ENCODE measurements around the gene VCAN.

VCAN gene

DNA sequence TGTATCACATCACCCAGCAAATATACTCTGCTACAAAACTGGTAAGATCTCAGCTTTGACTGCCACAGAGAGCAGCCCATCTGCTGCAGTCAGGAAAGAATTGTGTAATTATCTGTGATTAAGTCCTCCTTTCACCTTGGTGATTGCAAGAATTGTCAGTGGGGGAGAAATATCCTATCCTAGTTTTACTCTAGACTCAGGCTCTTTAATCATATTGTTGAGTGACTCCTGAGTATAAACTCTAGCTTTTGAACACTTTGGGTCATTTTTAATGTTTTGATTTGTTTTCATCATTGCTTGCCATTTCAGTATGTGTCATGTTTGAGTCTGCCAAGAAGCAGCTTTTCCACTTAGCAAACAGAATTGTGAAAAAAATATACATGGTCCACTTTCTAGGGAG lies 32.1 kb downstream of the VCAN start:
- DNase-seq: no peak

DNA sequence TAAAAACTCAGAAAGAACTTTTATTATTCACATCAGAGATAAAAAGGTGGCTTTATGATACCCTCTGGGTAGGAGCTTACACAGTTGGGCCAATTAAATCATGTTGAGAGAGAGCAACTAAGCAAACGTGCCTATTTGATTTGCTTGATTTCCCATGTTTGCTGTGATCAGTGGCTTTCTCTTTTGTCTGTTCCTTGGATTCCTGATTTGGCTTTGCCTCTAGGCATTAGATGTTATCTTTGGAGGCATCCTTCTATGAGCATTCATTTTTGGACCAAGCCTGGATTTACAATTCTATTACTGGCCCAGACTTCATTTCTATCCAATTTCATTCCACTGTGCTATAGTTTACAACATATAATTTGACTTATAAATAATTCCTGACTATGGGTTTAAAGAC lies 35.9 kb downstream of the VCAN start:
- no peak for DNase-seq

DNA sequence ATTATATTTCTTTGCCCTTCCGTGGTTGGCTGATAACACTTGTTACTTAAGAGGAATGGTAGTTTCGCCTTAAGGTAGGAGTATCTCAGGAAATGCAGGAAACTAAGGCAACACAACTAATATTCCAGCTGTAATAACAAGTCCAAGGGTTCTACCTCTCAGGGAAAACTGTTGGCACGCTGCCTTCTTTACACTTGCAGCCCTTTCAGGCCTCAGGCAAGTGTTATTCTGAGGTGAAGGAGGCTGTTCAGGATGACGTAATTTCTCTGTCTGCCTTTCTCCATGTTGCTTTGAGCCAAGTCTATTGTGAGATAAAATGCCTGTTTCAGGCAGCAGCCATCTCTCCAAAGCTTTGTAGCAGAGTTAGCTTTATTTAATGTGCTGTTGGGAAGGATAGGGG lies 38.0 kb downstream of the VCAN start:
- no peak for DNase-seq

DNA sequence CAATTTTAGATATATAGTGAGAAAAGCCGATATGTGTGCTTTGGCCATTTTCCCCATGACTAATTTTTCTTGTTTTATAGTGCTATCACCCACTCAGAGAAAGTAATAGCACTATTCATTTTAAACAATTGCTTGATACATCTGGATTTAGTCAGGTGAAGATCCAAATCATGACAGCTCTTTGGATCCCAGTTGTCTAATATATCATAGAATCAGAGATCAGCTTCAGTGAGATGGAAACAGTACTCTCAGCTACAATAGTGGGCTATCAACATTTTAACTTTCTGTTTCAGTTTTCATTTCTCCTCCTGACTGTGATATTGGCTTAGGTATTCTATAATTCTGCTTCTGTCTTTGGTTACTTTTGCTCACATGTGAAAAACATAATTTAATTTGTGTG lies 38.7 kb downstream of the VCAN start:
- no peak for DNase-seq

DNA sequence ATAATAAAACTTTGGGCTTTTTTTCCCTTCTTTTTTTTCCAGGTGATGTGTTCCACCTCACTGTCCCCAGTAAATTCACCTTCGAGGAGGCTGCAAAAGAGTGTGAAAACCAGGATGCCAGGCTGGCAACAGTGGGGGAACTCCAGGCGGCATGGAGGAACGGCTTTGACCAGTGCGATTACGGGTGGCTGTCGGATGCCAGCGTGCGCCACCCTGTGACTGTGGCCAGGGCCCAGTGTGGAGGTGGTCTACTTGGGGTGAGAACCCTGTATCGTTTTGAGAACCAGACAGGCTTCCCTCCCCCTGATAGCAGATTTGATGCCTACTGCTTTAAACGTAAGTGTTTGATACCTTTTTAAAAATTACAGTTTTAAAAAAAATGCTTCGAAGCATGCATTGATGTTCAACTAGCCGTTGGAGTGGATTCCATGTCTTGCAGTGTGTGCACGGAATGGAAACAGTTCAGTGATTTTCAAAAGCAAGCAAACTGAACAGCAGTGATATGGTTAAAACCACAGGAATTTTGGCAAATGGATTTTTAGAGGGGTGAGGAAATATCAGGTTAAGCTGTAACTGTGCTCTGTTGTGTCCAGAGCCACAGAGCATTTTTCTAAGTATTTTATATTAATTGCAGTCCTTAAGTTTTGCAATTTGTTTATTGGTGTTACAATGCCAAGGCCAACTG lies 40.7 kb downstream of the VCAN start:
- no peak for DNase-seq

DNA sequence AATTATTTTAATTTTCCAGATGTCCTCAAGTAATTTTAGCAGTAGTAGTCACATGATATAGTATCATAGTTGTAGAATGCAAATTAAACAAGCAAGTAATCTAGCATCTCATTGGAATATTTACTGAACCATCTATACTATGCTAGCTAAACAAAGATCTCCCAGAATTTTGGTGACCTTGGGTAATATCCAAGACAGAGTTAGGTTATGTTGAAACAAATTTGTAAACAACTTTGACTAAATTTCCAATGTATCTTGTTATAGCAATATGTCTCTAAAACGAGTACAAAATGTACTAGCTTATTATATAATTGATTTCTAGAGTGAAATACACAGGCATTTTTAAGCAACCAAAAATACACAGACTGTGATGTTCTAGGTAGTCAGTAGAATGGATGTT lies 41.5 kb downstream of the VCAN start:
- DNase-seq: no peak

DNA sequence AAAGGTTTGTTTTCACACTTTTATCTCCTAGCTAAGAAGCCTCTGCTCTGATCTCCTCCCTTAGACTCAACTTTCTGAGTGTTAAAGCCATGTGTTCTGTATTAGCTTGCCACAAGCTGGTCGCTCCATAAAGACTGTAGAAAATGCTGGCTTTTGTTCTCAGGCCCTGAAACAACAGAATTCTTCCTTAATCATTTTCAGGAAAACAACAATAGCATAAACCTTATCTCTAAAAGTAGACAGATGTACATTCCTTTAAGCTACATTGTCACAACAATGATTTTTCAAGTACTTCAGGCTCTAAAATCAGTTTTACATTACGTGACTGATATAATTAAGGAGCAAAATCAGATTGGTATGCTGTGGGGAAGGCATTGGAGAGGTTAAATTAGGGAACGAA lies 41.9 kb downstream of the VCAN start:
- no peak for DNase-seq

DNA sequence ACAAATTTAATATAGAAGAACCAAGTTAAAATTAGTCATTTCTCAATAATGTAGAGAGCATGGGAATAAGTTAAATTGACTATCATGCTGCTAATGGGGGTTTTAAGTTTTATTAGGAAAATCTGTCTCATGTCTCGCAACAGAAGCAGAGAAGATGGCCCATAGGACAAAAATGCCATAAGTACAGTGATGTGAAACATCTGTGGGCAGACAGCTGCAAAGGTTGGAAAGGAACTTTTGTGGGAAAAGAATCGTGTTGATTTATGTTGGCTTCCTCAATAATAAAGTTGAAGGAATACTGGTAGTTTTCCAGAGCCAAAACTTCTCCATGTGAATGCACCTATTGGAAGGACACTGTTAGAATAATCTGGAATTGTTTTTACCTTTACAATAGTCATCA lies 44.8 kb downstream of the VCAN start:
- no peak for DNase-seq

DNA sequence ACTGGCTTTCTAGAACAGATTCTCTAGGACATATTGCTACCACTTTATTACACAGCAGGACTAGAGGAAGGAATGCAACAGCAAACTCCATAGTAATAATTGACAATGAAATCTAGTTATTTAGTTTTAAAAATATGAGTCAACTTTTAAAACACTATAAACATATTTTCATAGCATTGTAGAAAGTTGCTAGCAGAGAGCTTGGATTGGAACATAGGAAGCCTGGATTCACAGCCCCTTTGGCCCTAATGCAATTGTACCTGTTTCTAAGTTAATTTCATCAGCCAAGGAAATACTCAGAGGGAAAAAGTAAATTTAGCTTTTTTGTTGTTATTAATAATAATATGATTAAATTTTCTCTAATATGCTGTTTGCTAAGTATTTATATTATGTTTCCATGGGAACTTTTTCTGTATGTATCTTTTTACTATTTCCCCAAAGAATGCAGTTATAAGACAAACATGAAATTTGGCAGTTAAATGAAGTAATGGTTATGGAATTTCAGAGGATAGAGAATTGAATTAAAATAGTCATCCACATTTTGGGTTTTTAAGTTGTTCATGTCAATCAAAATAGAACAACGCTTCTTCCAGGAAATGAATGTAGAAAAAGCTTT lies 45.6 kb downstream of the VCAN start:
- DNase-seq: no peak

DNA sequence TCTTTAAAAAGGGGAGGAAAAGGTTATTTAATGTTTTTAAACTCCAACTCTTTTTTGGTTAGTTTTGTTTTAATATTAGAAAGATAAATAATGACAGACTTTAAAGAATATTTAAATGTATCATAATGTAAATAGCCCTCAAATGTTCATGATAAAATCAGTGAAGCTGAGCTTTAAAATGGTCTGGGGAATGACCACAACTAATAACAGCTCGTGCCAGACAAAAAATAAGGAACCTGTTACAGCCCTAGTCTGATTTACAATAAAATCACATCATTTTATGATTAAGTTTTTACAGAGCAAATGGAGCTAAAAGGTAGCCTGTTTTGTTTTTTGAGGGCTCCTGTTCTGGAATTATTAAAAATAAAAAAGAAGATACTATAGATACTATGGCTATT lies 46.1 kb downstream of the VCAN start:
- no peak for DNase-seq

DNA sequence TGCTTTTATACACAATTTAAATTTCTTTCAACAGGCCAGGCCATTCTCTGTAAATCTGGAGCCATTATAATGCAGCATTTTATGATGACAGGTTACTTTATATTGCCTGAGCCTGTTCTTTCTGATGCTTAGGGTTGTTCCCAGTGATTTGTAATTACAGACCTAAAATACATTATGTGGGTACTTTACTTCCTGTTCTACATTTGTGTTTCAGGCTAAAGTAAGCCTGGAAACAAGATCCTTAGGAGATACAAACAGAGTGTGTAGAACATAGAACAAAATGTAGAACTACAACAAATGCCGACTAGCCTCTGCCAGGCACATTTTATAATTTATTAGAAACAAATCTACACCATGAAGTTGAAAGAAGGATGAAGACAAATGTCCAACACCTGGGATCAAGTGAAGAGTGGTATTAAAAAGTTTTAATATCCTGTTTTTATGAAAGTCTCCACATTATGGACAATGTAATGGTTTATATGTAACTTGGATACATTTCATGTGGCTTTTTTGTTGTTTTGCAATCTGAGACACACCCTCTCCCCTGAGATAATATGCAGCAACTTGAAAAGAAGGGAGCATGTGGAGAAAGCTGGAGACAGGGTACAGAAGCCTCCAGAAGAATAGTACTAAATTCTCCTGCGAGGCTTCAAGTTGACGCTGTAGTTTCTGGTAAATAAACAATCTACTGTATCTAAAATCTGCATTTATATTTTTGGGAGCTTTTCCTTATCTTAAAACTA lies 46.9 kb downstream of the VCAN start:
- no peak for DNase-seq

DNA sequence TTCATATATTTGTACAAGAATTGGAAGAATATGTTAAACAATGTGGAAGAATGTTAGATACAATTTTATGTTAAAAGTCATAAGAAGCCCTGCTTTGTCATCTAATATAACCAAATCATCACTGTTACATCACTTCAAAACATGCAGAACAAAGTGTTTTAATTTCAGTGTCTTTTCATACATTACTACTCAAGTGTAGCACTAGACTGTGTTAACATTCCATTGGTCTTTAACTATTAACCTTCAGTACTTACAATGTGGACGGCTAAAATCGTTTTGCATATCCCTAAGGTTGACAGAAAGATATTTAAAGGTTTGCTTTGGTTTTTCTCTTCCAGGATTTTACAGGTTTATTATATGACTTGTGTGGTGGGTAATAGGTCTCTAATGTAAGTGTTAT lies 50.9 kb downstream of the VCAN start:
- DNase-seq: no peak

DNA sequence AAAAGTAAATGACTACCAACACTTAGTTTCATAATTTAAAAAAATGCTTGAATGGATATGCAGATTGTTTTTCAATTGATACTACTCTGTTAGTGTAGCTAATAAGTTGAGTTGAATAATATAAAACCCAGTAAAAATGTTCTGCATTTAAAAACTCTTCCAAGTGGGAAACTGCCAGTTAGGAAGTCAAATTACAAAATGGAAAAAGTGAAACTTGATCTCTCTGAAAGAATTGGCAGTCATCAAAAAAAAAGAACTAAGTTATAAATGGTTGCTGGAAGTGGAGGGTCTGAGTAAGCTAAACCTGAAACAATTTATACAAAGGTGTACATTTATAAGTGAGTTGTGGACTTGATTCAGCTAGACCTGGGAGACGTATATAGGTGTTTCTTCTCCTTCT lies 52.4 kb downstream of the VCAN start:
- DNase-seq: no peak

DNA sequence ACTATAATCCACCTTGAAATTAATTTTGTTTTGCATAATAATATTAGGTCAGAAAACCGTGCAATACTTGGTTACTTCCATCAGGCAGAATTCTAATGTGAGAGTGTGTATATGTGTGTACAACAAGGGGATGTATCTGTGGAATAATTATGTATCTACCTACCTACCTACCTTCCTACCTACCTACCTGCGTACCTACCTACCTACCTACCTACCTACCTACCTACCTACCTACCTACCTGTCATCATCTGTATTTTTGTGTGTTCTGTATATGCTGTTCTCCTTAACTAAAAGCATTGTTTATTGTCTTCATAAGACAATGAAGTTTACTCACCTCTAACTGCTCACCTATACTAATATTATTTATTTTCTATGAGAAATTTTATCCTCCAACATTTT lies 52.8 kb downstream of the VCAN start:
- DNase-seq: no peak

DNA sequence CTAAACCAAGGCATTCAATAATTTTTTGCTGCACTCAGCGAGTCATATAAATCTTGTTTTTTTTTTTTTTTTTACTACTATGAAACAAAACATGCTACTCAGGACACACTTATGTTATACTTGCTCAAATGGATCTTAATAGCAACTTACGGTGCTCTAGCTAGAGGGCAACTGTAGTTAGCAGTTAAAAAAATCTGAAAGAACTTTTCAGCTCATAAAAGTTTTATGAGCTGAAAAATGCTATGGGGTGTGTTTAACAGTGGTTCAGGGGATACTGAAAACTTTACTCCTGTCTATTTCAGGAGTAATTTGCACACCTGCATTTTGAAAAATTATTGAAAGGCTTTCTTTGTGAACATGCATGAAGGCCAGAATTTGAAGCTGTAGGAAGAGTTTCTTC lies 53.4 kb downstream of the VCAN start:
- DNase-seq: no peak

DNA sequence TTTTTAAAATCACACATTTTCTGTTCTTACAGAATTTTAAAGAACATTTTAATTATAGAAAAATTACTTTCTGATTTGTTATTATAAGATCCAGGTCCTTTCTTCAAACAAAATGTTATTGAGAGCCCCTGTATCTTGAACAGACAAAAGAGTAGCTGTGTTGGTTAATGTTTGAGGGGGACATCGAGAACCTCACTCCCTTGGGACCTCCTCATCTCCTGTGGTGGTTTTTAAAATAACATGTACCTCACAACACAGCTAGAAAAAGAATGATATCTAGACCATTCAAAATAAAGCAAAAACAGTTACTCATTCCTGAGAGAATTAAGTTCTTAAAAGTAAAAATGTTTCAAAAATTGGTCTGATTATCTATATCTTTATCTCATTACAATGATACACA lies 54.7 kb downstream of the VCAN start:
- DNase-seq: no peak

DNA sequence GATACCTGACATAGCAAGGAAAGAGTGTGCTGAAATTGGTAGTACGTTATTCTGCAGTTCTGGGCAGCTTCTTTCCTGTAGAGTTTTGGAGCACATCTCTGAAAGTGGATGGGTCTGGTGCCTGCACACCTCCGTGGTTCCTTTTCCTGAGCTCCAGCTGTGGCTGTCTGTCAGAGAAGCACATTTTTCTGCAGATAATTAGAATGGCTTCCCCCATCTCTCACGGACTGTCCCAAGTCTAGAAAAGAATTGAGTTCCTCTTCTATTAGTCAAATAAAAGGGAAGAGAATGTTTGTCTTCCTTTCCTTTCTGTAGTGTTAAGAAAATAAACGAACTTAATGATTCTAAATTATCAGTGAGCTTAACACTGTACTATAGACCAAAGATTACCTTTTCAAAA lies 55.7 kb downstream of the VCAN start:
- DNase-seq: no peak

DNA sequence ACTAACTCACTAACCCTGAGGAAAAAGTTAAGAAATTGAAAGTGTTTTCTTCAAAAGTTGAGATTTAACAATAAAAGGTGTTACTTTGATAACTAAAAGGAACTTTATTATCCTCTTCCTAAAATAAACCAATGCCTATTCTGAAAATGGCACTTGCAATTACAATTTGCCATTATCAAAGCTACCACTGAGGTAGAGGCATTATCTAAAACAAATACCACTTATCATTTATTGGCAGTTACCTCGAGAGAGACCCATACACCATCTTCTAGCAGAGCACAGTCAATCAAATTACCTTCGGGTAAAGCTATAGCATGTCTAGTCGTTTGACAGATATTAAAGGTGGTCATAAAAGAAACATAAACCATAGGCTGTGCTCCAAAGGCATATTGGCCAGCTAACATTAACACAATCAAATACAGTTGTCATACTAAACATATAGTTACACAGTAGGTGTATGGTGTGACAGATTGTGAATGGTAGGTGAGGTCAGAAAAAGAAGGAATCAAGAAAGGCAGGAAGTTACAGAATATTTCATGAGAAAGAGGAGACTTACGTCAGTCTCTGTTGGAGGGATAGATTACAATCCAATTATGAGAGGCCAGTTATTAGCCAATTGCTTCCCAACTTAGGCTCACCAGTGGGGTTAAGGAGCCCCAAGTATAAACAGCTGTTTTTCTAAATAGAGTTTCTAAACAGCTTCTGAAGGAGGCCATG lies 56.3 kb downstream of the VCAN start:
- DNase-seq: no peak

DNA sequence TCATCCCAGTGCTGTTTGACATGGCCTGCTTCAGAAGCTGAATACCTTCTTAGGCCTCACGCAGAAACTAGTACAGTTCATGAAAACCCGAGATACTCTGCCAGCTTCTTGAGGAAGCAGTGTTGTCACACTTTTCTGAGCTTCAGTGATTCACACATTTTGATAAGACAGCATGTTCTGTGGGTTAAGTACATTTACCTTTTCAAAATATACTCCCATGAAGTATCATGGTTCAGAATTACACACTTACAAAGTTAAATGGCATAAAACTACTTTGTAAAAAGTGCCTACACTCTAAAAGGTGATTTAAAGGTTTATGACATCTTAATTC lies 56.9 kb downstream of the VCAN start:
- DNase-seq: no peak

DNA sequence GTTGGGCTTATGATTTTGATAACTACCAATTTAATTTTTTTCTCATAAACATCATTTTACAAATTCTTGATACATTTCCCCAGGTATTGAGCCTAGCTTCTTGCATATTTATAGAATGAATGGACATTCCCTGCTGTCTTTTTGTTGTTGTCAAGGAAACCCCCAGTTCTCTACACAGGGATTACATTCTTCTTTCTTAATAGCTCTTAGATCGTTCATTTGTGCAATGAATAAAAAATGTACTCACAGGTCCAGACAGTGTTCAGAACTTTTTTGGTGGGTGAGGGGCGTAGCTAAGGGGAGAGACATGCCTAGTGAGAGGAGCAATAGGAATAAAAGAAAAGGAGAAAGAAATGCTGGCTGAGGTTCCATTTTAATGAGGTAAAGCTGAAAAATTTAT lies 58.6 kb downstream of the VCAN start:
- DNase-seq: no peak

DNA sequence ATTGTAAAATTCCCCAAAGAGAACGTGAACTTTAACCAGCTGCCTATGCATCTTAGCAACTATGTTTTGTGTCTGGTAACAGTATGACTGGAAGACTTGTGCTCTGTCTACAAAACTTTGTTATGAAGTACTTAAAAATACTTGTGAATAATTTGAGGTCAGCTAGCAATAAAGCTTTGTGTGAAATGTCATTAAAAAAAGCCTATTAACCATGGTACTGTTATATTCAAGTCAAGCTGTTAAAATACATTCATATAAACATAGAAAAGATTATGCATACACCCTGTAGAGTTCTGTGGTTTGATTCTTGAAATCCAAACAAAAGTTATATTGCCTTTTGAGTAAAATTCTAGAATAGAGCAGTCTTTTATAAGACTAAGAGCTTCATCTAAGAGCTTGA lies 60.1 kb downstream of the VCAN start:
- no peak for DNase-seq

DNA sequence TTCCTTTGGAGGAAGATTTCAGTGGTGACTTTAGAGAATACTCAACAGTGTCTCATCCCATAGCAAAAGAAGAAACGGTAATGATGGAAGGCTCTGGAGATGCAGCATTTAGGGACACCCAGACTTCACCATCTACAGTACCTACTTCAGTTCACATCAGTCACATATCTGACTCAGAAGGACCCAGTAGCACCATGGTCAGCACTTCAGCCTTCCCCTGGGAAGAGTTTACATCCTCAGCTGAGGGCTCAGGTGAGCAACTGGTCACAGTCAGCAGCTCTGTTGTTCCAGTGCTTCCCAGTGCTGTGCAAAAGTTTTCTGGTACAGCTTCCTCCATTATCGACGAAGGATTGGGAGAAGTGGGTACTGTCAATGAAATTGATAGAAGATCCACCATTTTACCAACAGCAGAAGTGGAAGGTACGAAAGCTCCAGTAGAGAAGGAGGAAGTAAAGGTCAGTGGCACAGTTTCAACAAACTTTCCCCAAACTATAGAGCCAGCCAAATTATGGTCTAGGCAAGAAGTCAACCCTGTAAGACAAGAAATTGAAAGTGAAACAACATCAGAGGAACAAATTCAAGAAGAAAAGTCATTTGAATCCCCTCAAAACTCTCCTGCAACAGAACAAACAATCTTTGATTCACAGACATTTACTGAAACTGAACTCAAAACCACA lies 67.4 kb downstream of the VCAN start:
- DNase-seq: no peak

DNA sequence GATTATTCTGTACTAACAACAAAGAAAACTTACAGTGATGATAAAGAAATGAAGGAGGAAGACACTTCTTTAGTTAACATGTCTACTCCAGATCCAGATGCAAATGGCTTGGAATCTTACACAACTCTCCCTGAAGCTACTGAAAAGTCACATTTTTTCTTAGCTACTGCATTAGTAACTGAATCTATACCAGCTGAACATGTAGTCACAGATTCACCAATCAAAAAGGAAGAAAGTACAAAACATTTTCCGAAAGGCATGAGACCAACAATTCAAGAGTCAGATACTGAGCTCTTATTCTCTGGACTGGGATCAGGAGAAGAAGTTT lies 67.9 kb downstream of the VCAN start:
- no peak for DNase-seq

DNA sequence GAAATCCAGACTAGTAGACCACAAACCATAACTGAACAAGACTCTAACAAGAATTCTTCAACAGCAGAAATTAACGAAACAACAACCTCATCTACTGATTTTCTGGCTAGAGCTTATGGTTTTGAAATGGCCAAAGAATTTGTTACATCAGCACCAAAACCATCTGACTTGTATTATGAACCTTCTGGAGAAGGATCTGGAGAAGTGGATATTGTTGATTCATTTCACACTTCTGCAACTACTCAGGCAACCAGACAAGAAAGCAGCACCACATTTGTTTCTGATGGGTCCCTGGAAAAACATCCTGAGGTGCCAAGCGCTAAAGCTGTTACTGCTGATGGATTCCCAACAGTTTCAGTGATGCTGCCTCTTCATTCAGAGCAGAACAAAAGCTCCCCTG lies 68.6 kb downstream of the VCAN start:
- DNase-seq: no peak

All from activated gamma-delta T cell (primary cell).